GM18498 (cell line): ENCODE results near the gene SCP2.
"Not testable (repeated sequence)": the region's sequence is repeated elsewhere in the genome, so short reads cannot be mapped to it uniquely, and the experiment has no call there.

Experiments used
- ATAC-seq: cut with Tn5 transposase; IDR thresholded peaks from one replicate; pipeline ENCODE4 v1.9.1; 2021; ENCODE audit warnings: mild to moderate bottlenecking, moderate library complexity; ENCODE audit not compliant: unreplicated experiment

Gene SCP2

DNA sequence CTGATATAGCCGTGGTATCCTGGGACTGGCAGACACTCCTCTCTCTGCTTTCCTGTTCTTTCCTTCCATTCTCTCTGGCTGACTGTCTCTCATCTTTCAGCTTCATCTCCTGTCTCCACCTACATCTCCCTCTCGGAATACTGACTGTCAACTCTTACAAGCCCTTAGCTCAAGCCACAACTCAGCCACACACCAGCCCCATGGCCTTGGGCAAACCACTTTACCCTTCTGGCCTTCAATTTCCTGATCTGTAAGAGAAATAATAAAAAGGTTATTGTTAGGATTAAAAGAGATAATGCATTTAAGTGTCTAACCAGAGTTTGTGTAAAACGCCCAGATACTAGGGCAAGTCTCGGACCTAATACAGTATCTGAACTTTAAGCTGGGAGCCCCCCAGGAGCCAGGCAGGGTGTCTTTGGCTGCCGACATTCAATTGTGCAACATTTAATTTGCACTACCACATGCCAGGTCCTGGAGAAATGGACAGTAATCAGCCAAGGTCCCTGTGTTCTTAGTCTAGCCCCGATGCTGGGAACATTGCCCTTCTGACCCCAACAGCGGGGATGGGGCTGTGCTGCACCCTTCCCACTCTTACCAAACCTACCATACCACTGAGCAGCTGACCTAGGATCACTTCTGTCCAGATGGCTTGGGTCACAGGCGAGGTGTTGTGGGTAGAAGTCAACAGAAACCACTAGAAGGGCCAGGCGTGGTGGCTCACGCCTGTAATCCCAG, 10.7 kb upstream of the SCP2 start:
- no peak for ATAC-seq

DNA sequence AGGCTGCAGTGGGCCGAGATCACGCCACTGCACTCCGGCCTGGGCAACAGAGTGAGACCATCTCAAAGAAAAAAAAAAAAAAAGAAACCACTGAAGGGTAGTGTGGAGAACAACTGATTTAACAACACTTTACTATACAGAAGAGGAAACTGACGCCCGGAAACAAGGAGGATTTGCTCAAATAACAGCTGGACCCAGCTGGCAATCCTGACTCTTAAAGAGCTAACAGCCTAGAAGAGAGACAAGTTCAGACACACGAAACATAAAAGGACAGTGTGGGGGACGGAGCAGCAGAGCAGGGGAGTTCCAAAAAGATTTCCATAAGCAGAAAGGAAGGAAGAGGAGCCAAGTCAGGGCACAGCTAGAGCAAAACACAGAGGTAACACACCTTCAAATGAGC, 9.9 kb upstream of the SCP2 start:
- no peak for ATAC-seq

DNA sequence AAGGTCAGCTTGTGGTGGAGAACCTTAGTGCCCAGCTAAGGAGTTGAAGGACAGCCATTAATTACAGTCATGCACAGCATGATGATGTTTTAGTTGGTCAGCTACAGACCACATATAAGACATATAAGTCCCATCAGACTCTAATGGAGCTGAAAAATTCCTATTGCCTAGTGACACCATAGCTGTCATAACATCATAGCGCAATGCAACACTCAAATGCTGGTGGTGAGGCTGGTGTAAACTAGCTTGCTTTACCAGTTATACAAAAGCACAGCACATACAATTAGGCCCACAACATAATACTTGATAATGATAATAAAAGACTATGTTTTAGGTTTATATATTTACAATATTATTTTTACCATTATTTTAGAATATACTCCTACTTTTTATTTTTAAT, 9.5 kb upstream of the SCP2 start:
- ATAC-seq, result no peak

DNA sequence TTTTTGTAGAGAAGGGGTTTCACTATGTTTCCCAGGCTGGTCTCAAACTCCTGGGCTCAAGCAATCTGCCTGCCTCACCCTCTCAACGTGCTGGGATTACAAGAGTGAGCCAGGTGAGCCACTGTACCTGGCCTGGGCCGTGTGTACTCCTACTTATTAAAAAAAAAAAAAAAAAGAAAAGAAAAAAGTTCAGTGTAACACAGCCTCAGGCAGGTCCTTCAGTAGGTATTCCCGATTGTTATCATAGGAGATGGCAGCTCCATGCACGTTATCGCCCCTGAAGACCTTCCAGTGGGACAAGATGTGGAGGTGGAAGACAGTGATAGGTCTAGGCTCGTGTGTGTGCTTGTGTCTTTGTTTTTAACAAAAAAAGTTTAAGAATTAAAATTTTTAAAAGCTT, 8.9 kb upstream of the SCP2 start:
- ATAC-seq, result no peak

DNA sequence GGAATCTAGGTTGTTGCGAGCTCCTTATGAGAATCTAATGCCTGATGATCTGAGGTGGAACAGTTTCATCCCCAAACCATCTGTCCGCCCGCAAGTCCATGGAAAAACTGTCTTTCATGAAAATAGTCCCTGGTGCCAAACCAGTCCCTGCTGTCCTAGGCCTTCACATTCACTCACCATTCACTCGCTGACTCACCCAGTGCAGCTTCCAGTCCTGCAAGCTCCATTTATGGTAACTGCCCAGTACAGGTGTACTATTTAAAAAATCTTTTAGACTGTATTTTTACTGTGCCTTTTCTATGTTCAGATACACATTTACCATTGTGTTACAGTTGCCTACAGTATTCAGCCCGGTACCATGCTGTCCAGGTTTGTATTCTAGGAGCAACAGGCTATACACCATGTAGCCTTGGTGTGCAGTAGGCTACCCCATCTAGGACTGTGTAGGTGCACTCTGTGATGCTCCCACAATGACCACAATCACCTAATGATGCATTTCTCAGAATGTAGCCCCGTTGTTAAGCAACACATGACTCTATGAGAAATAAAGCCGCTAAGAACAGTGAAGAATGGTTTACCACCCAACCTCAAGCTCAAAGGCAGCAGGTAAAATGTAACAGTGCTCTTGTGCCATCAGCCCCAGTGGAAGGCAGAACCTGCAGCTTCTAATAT, 7.9 kb upstream of the SCP2 start:
- no peak for ATAC-seq

DNA sequence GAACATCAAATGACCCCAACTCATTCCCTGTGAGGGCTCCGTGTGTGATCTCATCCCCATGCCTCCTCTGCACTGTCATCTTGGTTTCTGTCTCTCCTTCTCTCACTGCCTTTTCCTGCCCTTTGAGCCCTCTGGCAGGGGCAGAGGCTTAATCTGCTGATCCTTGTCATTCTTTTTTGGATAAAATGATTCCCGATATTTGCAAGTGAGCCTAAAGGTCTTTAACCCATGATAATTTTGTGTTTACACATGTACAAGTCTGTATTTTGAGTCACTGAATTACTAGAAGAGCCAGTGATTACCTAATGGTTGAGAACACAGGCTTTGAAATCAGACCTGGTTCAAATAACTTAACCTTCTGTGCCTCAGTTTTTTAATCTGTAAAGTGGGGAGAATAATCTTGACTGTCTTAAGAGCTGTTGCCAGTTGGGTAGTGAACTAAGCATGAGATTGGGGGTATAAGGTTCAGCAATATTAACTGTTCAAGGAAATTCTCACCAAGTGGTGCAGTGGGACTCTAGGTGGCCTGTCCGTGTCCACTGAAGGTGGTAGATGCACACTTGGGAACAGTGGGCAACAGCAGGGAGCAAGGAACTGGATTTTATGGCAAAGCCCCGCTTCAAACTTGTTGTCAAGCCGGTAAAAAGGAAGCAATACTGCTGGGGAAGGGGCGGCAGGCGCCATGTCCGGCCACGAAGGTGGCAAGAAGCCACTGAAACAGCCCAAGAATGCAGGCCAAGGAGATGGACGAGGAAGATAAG, 7.2 kb upstream of the SCP2 start:
- no peak for ATAC-seq

DNA sequence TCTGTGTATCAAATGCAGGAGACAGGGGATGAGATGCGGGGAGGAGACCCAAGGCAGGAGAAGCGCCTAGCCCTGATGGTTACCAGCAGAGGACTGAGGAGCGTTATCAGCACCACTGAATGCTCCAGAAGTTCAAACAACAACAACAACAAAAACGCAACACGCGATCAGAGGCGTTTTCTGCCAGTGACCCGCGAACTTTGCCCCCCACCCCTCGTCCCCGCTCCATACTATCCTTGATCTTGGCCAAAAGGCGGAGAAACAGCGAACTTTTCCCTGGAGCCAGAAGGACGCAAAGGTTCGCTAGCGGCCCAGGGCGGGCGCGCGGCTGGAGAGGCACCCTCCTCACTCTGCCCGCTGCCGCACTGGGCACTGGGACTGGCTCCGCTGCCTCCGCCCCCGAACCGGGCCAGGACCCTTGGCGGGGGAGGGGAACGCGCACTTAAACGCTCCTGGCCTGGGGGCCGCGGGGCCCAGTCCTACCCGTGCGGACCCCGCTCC, 6.2 kb upstream of the SCP2 start:
- ATAC-seq, result peak; percentile 9

DNA sequence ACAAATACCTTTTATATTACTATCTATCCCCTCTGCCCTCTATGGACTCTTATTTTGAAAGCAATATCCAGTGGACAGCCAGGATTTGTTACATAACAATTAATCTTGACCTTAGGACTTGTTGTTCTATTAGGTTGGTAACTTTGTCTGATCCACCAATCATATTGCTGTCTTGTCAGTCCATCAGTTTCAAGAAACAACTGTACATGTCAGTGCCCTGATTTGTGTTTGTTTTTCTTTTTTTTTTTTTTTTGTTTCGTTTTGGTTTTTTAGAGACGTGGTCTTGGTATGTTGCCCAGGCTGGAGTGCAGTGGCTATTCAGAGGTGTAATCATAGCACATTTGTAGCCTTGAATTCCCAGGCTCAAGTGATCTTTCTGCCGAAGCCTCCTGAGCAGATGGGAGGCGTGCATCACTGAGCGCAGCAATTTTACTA, 1.5 kb upstream of the SCP2 start:
- ATAC-seq, result no peak

DNA sequence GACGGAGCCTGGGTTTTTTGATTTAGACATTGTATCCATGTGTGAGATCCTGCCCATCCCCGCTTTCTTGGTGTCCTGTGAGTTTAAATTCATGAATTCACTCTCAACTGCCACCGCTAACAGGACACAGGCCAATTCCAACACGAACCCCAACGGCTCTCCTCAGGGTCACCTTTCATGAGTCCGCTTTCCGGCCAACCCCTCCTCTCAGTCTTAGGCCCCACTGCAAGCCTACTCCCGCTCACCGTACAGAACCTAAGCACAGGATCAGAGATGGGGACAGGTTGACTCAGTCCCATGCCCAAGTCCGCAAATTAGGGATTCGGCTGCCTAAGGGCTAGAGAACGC, 238 bp upstream of the SCP2 start:
- peak; percentile 6 for ATAC-seq

DNA sequence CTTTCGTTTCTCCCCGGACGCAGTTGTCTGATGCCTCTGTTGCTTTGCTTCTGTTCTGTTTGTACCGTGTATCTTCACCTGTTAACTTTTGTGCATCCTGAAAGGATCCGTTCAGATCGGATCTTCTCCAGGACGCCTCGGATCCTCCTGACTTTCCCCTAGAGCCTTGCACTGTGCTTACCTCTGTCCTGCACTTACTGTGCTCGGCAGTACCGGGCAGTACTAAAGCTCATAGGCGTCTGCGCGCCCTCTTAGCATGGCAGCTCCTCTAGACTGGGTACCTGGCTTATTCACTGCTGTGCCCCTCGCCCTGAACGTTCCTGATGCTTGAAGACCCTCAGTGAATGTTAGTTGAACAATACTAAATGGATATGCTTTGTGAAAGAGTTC, 934 bp downstream of the SCP2 start:
- no peak for ATAC-seq

DNA sequence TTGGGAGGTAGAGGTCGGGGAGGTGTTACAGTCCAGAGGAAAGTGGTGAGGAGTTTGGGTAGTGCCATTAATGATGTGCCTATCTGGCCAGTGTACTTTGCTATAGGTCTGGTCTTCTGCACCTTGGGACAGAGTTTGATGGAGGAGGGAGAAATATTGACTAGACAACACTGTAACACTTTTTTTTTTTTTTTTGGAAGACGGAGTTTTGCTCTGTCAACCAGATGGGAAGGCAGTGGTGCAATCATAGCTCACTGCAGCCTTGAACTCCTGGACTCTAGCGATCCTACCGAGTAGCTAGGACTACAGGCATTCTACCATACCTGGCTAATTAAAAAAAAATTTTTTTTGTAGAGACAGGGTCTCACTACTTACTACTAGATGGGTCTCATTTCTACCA, 1.9 kb downstream of the SCP2 start:
- no peak for ATAC-seq

DNA sequence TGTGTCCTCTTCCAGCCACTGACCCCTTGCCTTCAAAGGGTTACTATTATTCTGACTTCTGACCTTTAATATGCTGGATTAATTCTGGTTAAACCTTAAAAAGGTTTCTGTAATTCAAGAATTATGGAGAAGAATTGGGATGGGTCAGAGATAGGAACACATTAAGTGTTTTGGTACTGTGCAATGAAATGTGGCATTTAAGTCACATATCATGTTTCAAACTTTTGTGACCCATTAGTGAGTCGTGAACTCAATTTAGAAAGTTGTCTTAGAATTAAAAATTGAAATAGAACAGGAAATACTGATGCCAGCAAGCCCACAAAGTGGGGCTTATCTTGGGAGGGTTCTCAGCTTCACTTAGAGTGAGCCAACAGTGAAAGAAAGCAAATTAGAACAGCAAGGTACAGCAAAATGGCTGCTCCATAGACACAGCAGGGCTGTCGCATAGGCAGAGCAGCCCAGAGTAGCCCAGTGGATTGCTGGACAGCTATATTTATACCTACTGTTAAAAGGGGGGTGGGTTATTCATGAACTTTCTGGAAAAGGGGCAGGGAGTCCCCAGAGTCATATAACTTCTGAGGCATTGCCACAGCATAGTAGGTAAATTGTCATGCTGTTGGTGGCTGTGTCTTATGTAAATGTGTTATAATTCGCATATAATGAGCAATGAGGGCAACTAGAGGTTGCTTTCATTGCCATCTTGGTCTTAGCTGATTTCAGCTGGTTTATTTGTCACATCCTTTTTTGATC, 10.5 kb downstream of the SCP2 start:
- ATAC-seq, result no peak

DNA sequence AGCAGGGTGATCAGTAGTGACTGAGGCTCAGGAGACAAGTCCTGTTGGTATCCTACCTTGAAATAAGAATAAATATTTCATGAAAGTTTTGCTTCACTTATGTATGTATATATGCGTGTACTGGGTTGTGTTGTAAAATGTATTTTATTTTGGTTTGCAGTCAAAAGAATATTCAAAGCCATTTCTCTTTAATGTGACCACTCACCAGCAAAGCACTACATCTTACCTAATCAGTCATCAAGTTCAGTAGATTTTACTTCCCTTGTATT, 11.0 kb downstream of the SCP2 start:
- no peak for ATAC-seq

DNA sequence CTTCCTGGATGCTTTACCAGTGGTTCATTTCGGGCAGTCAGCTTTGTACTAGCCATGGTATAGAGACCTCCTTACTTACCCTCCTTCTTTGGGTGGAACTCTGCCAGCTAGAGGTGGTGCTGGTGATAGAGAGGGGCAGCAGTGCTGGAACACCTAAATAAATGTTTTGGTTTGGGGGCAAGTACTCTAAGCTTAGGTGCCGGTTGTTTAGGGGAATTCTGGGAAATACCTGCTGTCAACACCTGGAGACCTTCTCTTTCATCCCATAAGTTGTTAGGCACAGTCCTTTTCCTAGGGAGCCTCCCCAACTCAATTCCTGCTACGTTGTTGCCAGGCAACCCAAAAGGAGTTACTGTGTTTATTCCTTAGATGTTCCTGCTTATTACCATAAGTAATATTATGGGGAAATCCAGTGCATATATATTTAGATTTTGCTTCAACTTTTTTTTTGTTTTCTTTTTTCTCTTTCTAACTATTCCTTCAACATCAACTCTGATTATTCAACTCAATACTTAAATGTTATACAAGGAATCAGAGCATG, 16.9 kb downstream of the SCP2 start:
- ATAC-seq, result no peak

DNA sequence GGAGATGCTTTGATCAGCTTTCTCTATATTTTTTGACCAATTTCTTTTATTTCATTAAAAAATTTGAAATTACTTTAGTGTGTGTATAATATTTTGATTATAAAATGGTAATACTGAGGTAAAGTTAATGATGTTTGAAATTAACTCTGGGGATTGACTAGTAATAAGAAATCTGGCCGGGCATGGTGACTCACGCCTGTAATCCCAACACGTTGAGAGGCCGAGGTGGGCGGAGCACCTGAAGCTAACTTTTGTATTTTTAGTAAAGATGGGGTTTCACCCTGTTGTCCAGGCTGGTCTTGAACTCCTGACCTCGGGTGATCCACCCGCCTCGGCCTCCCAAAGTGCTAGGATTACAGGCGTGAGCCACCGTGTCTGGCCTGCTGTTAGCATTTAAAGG, 17.5 kb downstream of the SCP2 start:
- no peak for ATAC-seq

DNA sequence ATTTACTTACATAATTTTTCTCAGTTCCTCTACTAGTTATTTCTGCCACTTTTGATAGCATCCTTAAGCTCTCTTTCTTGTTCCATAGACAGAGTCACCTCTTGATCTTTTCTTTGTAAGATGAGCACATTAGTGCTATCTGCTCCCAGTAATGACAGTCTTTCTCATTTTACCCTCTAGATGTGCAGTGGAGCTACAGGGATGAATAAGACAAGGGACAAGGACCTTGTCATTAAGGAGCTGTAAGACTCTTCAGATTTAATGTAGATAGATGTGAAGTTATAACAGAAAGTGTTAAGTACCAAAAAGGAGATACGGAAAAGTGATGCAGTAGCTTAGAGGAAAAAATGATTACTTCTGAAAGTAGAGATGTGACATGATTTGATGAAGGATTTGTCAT, 20.4 kb downstream of the SCP2 start:
- ATAC-seq, result no peak

DNA sequence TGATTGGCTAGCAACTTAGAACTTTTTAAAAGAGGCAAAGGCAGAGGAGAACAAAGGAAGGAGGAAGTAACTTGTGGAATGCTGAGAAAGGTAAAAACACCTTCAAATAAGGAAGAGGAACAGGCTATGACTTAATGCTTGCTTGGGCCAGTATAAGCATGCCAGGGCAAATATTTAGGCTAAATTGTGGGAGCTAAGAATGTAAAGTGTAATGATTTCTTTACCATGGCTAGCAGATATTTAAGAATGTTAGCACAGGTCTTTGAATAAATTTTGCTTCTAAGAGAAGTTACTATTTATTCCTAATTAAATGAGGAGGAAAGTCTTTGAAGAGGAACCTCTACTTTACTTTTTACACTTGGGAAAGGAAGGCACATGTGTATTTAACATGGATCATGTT, 22.5 kb downstream of the SCP2 start:
- not testable (repeated sequence) for ATAC-seq

DNA sequence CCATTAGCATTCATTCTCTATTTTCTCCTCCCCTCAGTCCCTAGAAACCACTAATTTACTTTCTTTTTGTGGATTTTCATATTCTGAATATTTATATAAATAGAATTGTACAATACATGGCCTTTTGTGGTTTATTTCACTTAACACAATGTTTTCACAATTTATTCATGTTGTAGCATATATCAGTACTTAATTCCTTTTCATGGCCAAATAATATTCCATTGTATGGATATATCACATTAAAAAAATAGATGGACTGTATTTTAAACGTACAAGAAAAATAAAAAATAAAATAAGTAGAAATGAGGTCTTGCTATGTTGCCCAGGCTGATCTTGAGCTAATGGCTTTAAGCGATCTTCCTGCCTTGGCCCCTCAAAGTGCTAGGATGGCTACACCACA, 25.0 kb downstream of the SCP2 start:
- ATAC-seq, result no peak

DNA sequence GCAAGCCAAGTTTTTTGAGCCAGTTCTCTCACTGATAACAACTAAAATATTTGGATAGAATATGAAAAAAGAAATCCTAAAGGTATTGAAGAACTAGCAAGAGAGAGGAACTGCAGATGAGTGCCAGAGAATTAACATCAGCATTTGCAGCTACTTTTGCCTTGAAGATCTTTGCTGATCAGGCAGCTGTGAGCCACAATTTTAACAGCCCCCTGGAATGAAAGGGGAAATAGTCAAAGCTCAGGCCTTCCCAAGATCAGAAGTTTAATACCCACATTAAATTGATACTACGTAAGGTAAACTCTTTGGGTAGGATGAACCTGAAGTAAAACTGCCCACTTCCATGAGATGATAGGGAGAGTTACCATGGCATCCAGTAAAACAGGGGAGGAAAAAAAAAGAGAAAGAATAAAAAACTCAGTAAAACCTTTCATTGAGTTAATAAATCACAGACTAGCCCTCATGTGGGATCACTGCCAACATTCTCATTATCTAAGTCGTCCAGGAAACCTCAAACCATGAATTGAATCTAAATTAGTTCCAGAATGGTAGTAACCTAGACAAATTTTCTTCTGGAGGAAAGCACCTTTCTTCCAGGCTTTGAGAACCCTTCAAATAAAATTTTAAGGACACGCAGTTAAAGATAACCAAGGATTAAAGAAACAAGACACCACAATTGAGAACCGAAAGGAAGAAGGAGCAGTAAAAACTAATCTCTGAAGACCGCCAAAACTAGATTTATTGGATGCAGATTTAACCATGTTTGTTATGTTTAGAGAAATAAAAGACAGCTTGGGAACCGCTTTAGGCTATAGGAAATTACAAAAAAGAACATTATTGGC, 28.3 kb downstream of the SCP2 start:
- ATAC-seq, result no peak

DNA sequence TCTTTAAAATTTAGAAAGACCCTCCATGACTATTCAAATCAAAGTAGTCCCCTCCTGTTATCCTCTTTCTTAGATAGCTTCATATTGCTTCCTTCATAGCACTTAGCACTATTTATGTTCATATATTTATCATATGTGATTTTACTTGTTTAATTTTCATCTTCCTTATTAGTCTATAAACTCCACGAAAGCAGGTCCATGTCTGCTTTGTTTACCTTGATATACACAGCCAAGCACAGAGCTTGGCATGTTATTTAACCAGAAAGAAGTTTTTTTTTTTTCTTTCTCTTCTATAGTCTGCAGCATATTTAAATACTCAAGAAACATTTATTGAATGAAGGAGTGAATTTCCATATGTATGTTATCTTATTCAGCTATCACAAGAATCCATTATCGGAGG, 36.0 kb downstream of the SCP2 start:
- ATAC-seq, result no peak
